ENCODE measurements around the gene REX1BD. TPM values are rescaled to one million over a fixed set of nuclear protein-coding genes. Genes with fewer than 3 reads are reported as not detected.

REX1BD gene
- total and polyA plus RNA-seq, 8 donors = 30.0 to 158 (median 42.2) TPM

GRCh38 chr19:18612772-18613588 lies 24.4 kb downstream of the REX1BD start, which contains the start of gene TMEM59L:
Gene TMEM59L, plus strand, starts transcription at chr19:18612870. Its CDS starts 89 bp downstream, at chr19:18612959.
- Histone ChIP-seq H3K27ac (no peak within 1 kb of the TSS), H3K27me3 (peaks cover 0 to 17% (median 7%) of the 10 kb centered on the region in 4 donors), H3K4me1 (peaks cover 0 to 7% (median 0%) of the 10 kb centered on the region in 3 donors), H3K9me3 (no peaks in the 10 kb centered on the region), H3K36me3 (no peaks in the 10 kb centered on the region), H3K4me3 (peak within 1 kb of the TSS in 2 of 4 donors; percentile 27 to 49)
- intact Hi-C loops (cut with DNase I) = no loop called here
- peak in 2 of 6 donors; percentile 54 to 61 for DNase-seq
- no peak for FAIRE-seq
- peak; percentile 55 to 74 (median 66) for ATAC-seq
- WGBS, 2 donors = 3% methylated on average over 55 to 70 of the region's 70 CpGs
- TF ChIP-seq CTCF (IDR thresholded peaks at IDR 0.05) = no peak

- Histone ChIP-seq H3K27ac (no peak overlapping the region), H3K27me3 (peaks cover 0 to 14% (median 6%) of the 10 kb centered on the region in 4 donors), H3K9me3 (no peaks in the 10 kb centered on the region), H3K36me3 (no peaks in the 10 kb centered on the region), H3K4me3 (no peak overlapping the region), H3K4me1 (peaks cover 0 to 7% (median 0%) of the 10 kb centered on the region in 3 donors)
- intact Hi-C loops (cut with DNase I) = no loop called here
- WGBS, 2 donors = 34 to 36% methylated on average over 23 of the region's 23 CpGs
- ATAC-seq (peak in 1 of 4 donors; percentile 17), DNase-seq (peak in 1 of 6 donors; percentile 24), FAIRE-seq (no peak)
- TF ChIP-seq CTCF (IDR thresholded peaks at IDR 0.05) = no peak
These were observed 25.1 kb downstream of the REX1BD start for GRCh38 chr19:18613589-18614234.

GRCh38 chr19:18616023-18616422 lies 27.4 kb downstream of the REX1BD start:
- ATAC-seq (no peak), DNase-seq (no peak), FAIRE-seq (no peak)
- intact Hi-C loops (cut with DNase I) = no loop called here
- H3K36me3 ChIP-seq = no peaks in the 10 kb centered on the region
- no peaks in the 10 kb centered on the region for H3K9me3 ChIP-seq
- peaks cover 0 to 8% (median 0%) of the 10 kb centered on the region in 4 donors for H3K27me3 ChIP-seq
- H3K4me1 ChIP-seq = peaks cover 0 to 7% (median 0%) of the 10 kb centered on the region in 3 donors
- 79 to 91% methylated on average over 3 of the region's 3 CpGs for WGBS, 2 donors
- no peak for TF ChIP-seq CTCF (IDR thresholded peaks at IDR 0.05)
- H3K4me3 ChIP-seq = no peak overlapping the region
- H3K27ac ChIP-seq = no peak overlapping the region

GRCh38 chr19:18617562-18617961 lies 29.0 kb downstream of the REX1BD start:
- Histone ChIP-seq H3K4me1 (no peaks in the 10 kb centered on the region), H3K9me3 (no peaks in the 10 kb centered on the region), H3K27ac (no peak overlapping the region), H3K36me3 (no peaks in the 10 kb centered on the region), H3K4me3 (no peak overlapping the region), H3K27me3 (peaks cover 0 to 1% (median 0%) of the 10 kb centered on the region in 4 donors)
- no peak for FAIRE-seq
- no peak for TF ChIP-seq CTCF (IDR thresholded peaks at IDR 0.05)
- DNase-seq = no peak
- intact Hi-C loops (cut with DNase I) = no loop called here
- ATAC-seq = no peak

Data from pancreas (tissue), 10 donors.